HepG2 (cell line): ENCODE data around the gene GOLGA3. TPM values are rescaled to one million over a fixed set of nuclear protein-coding genes. Genes with fewer than 3 reads are reported as not detected.

ENCODE experiments used
- ATAC-seq: fragments of 200-7000 bp; cut with Tn5 transposase; 3 replicates; pipeline ENCODE4 v1.9.1; 2020; ENCODE audit warnings: mild to moderate bottlenecking, moderate library complexity
- BruUV-seq: library from RNA; stranded (reverse); fragments of 400-500 nt; replicated peaks from 2 replicates; lab custom pipeline; 2021; lab: Mats Ljungman, UMichigan
- CTCF ChIA-PET: fragments of 300-600 bp; formaldehyde crosslinking; extraction: SDS; loops from one replicate; lab custom pipeline; 2021; ENCODE audit warnings: low total read pairs, inconsistent platforms, low intra/inter-chr PET ratio; lab: Yijun Ruan, JAX
- POLR2A ChIA-PET: fragments of 350-600 bp; sonication (Branson Sonifier 250); formaldehyde crosslinking; loops from one replicate; lab custom pipeline; 2020; ENCODE audit warnings: antibody characterized with exemption, inconsistent platforms; lab: Yijun Ruan, JAX
- DNase-seq: peaks from one replicate; pipeline ENCODE4 v3.0.0-alpha.2; 2015; ENCODE audit warnings: low spot score
- FAIRE-seq: peaks from 3 replicates; lab custom pipeline; 2011; peaks lifted over from hg19 to GRCh38; lab: Jason Lieb, UNC
- H2AFZ ChIP-seq: one replicate; pipeline ENCODE4 v1.6.1; 2011; ENCODE audit warnings: low read length, inconsistent platforms
- H3K27ac ChIP-seq: fragments of 300-600 bp; 3 replicates; pipeline ENCODE4 v1.8.0; 2011; ENCODE audit warnings: mixed run types, mild to moderate bottlenecking, mixed read lengths, low read length, inconsistent platforms; ENCODE audit not compliant: insufficient read depth; ENCODE audit errors: extremely low read length
- H3K27me3 ChIP-seq, 2 experiments: fragments of 200-600 bp in 1 of 2; 2 replicates in 1 of 2; 3 replicates in 1 of 2; pipeline versions ENCODE4 v1.6.0 to v1.8.0; 2011; ENCODE audit warnings: low read length in 2 of 2, mild to moderate bottlenecking in 2 of 2, moderate library complexity in 2 of 2, inconsistent platforms in 1 of 2; ENCODE audit not compliant: insufficient read depth in 2 of 2, control insufficient read depth in 1 of 2
- H3K36me3 ChIP-seq, 2 experiments: fragments of 200-600 bp in 1 of 2; replicated peaks in 1 of 2; 2 replicates in 1 of 2; 3 replicates in 1 of 2; pipeline versions ENCODE4 v1.5.1 to v1.8.0; 2011; ENCODE audit warnings: low read length in 2 of 2, inconsistent platforms in 1 of 2; ENCODE audit not compliant: insufficient read depth in 2 of 2, control insufficient read depth in 1 of 2
- H3K4me1 ChIP-seq: 2 replicates; pipeline ENCODE4 v1.5.1; 2012; ENCODE audit warnings: low read length, inconsistent platforms; ENCODE audit not compliant: insufficient read depth
- H3K4me2 ChIP-seq: 2 replicates; pipeline ENCODE4 v1.6.0; 2011; ENCODE audit warnings: low read depth, low read length, inconsistent platforms
- H3K4me3 ChIP-seq, 3 experiments: fragments of 200-600 bp in 1 of 3; sonication (generic), shearing (Covaris generic) in 1 of 3; replicated peaks in 1 of 3; 2 replicates each; pipeline ENCODE4 v1.5.1; 2011 to 2016; ENCODE audit warnings: low read length in 3 of 3, inconsistent platforms in 2 of 3, low read depth in 2 of 3, mild to moderate bottlenecking in 2 of 3, control low read depth in 1 of 3, mixed read lengths in 1 of 3; ENCODE audit not compliant: insufficient read depth in 1 of 3
- H3K79me2 ChIP-seq: one replicate; pipeline ENCODE4 v1.6.1; 2011; ENCODE audit warnings: low read length, inconsistent platforms; ENCODE audit not compliant: insufficient read depth
- H3K9ac ChIP-seq: 2 replicates; pipeline ENCODE4 v1.6.0; 2011; ENCODE audit warnings: mild to moderate bottlenecking, low read depth, low read length, inconsistent platforms; ENCODE audit not compliant: insufficient read depth
- H3K9me3 ChIP-seq: 2 replicates; pipeline ENCODE4 v1.5.1; 2012; ENCODE audit warnings: mild to moderate bottlenecking, low read length
- H4K20me1 ChIP-seq: 2 replicates; pipeline ENCODE4 v1.6.0; 2011; ENCODE audit warnings: inconsistent platforms, mild to moderate bottlenecking, low read length, moderate library complexity; ENCODE audit not compliant: insufficient read depth
- ATF7-NPFF ChIP-seq: sonication (generic); formaldehyde crosslinking; IDR thresholded peaks from 2 replicates; pipeline ENCODE4 v1.8.1; 2023; ENCODE audit warnings: mild to moderate bottlenecking, low read depth, missing genetic modification reagents, moderate library complexity
- ATRX ChIP-seq: sonication (generic); formaldehyde crosslinking; IDR thresholded peaks from 2 replicates; pipeline ENCODE4 v1.4.0; 2020; ENCODE audit warnings: missing genetic modification reagents, borderline replicate concordance
- BCL3 ChIP-seq: sonication (generic); formaldehyde crosslinking; IDR thresholded peaks from 2 replicates; pipeline ENCODE4 v1.5.1; 2020; ENCODE audit warnings: mild to moderate bottlenecking, missing genetic modification reagents, moderate library complexity
- CHD4 ChIP-seq: fragments of 200-600 bp; sonication (generic); IDR thresholded peaks from 2 replicates; pipeline ENCODE4 v1.7.0; 2017; ENCODE audit warnings: mild to moderate bottlenecking, low read length, borderline replicate concordance
- JDP2 ChIP-seq: sonication (generic); formaldehyde crosslinking; IDR thresholded peaks from 2 replicates; pipeline ENCODE4 v1.8.1; 2022; ENCODE audit warnings: missing genetic modification reagents, borderline replicate concordance
- KDM5B ChIP-seq: sonication (generic); formaldehyde crosslinking; IDR thresholded peaks from 2 replicates; pipeline ENCODE4 v1.4.0; 2020; ENCODE audit warnings: missing genetic modification reagents, mild to moderate bottlenecking, borderline replicate concordance
- MNT ChIP-seq: fragments of 450-650 bp; IDR thresholded peaks from 2 replicates; pipeline ENCODE4 v1.6.1; 2016
- PCBP2 ChIP-seq: fragments of 200-400 bp; formaldehyde crosslinking; optimal IDR thresholded peaks from 2 replicates; pipeline ENCODE3; 2018; ENCODE audit warnings: low read length, low read depth; ENCODE audit not compliant: poor library complexity, severe bottlenecking
- ZNF431 ChIP-seq: sonication (generic); formaldehyde crosslinking; IDR thresholded peaks from 2 replicates; pipeline ENCODE4 v1.9.0; 2022; ENCODE audit warnings: missing genetic modification reagents, low read depth, mild to moderate bottlenecking, borderline replicate concordance
- ZNF484 ChIP-seq: sonication (generic); formaldehyde crosslinking; IDR thresholded peaks from 2 replicates; pipeline ENCODE4 v1.5.1; 2020; ENCODE audit warnings: mild to moderate bottlenecking, low read depth, missing genetic modification reagents, borderline replicate concordance
- ZSCAN20 ChIP-seq: sonication (generic); formaldehyde crosslinking; IDR thresholded peaks from 2 replicates; pipeline ENCODE4 v1.4.0; 2020; ENCODE audit warnings: missing genetic modification reagents, mild to moderate bottlenecking, borderline replicate concordance
- ZSCAN25 ChIP-seq: sonication (generic); formaldehyde crosslinking; IDR thresholded peaks from 2 replicates; pipeline ENCODE4 v1.8.0; 2022; ENCODE audit warnings: mild to moderate bottlenecking, missing genetic modification reagents
- WGBS: methylation state at CpG from one replicate; pipeline ENCODE4 v1.1.6; 2017; ENCODE audit warnings: low lambda C conversion rate; 5-methylcytosine and 5-hydroxymethylcytosine counted together
- in situ Hi-C: cut with HindIII; loops from 2 replicates; pipeline ENCODE4 v1.10.0; 2017; ENCODE audit warnings: low pct_unique_long_range_greater_than_20kb; ENCODE audit not compliant: extremely low pct_ligation_motif_present
- intact Hi-C: fragments of 100-400 bp; cut with micrococcal nuclease; formaldehyde crosslinking; loops from one replicate; pipeline ENCODE4 v1.10.0; 2022; ENCODE audit not compliant: unreplicated experiment
- polyA plus RNA-seq, 8 experiments: library from polyadenylated mRNA; depleted of rRNA in 3 of 8; stranded (reverse) in 7 of 8; unstranded in 1 of 8; fragments of >200 nt; fragmentation: Illumina TruSeq in 4 of 8; extraction: Trizol in 4 of 8; gene quantifications; 2 replicates each; pipeline versions ENCODE4 v1.2.1 to v1.2.3, GENCODE V29; 2011 to 2016; ENCODE audit warnings: low read depth in 4 of 8, missing spikeins in 1 of 8, mixed read lengths in 1 of 8; ENCODE audit not compliant: insufficient read depth in 1 of 8
- total RNA-seq, 5 experiments: library from RNA; depleted of rRNA; stranded (reverse); fragments of >200 nt; fragmentation: Illumina TruSeq; extraction: Trizol; gene quantifications; 2 replicates each; pipeline ENCODE4 v1.2.3, GENCODE V29; 2016; ENCODE audit warnings: low read depth in 1 of 5

GOLGA3 gene
- total and polyA plus RNA-seq, 2 of the 13 experiments (the other 11 are each of a cell fraction or from before 2014, with no cell fraction given), result 22.0 to 43.0 TPM

DNA sequence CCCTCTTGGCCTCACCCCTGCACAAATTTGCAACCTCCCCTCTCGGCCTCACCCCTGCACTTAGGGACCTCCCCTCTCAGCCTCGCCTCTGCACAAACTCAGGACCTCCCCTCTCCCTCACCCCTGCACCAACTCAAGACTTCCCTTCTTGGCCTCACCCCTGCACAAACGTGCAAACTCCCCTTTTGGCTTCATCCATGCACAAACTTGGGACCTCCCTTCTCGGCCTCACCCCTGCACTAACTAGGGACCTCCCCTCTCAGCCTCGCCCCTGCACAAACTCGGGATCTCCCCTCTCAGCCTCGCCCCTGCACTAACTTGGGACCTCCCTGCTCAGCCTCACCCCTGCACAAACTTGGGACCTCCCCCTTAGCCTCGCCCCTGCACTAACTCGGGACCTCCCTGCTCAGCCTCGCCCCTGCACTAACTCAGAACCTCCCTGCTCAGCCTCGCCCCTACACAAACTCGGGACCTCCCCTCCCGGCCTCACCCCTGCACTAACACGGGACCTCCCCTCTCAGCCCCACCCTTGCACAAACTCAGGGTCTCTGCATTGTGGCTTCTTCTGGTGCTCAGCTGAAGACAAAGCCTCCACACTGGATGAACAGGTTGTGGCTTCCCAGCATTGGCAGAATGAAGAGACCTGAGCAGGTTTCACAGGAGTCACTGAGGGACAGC is 11.0 kb upstream of the GOLGA3 start:
- ChIA-PET POLR2A (no interaction called here), CTCF (no interaction called here)
- H3K4me2 ChIP-seq, result no peak overlapping the region
- H4K20me1 ChIP-seq, result no peaks in the 10 kb centered on the region
- in situ Hi-C loops (no loop called here), intact Hi-C loops (no loop called here)
- TF ChIP-seq ZSCAN25 (CRISPR knock-in tag) (peak; percentile 97), CHD4 (0 out of 2 replicates have a peak, but pooled peaks have one; percentile 43), JDP2 (CRISPR knock-in tag) (no peak)
- no peaks in the 10 kb centered on the region for H3K4me1 ChIP-seq
- no peaks in the 10 kb centered on the region for H3K9me3 ChIP-seq
- peaks cover 2 to 16% of the 10 kb centered on the region in 2 experiments; a peak in 1 of 5 replicates for H3K36me3 ChIP-seq
- no TSS peak for BruUV-seq
- H2AFZ ChIP-seq, result no peak overlapping the region
- no peak overlapping the region for H3K27ac ChIP-seq
- no peak for ATAC-seq
- H3K27me3 ChIP-seq, result no peaks in the 10 kb centered on the region
- H3K9ac ChIP-seq, result no peak overlapping the region
- no peak overlapping the region for H3K4me3 ChIP-seq
- H3K79me2 ChIP-seq, result no peaks in the 10 kb centered on the region
- DNase-seq, result no peak
- FAIRE-seq, result no peak
- WGBS, result 86% methylated on average over 14 of the region's 14 CpGs

GRCh38 chr12:132838410-132839080 is 9.9 kb upstream of the GOLGA3 start:
- Histone ChIP-seq H3K27me3 (no peaks in the 10 kb centered on the region), H3K4me3 (no peak overlapping the region), H3K9me3 (no peaks in the 10 kb centered on the region), H4K20me1 (no peaks in the 10 kb centered on the region)
- CTCF ChIA-PET, result no interaction called here
- no peak for FAIRE-seq
- in situ Hi-C loops, result no loop called here
- no TSS peak for BruUV-seq
- no peak for TF ChIP-seq ATRX (CRISPR knock-in tag)
- TF ChIP-seq KDM5B (CRISPR knock-in tag), result no peak
- TF ChIP-seq BCL3 (CRISPR knock-in tag), result no peak
- TF ChIP-seq ZNF431 (CRISPR knock-in tag), result no peak
- no peak for TF ChIP-seq ZSCAN20 (CRISPR knock-in tag)
- no peak for TF ChIP-seq ZNF484 (CRISPR knock-in tag)
- TF ChIP-seq ATF7-NPFF (CRISPR knock-in tag), result no peak
- TF ChIP-seq MNT, result no peak
- TF ChIP-seq PCBP2, result no peak
- TF ChIP-seq, all 625 proteins: peak for 0
- Histone ChIP-seq H3K36me3 (peaks cover 0 to 16% of the 10 kb centered on the region in 2 experiments; a peak in 1 of 5 replicates), H3K4me1 (no peaks in the 10 kb centered on the region), H3K79me2 (no peaks in the 10 kb centered on the region), H3K4me2 (no peak overlapping the region), H2AFZ (no peak overlapping the region), H3K27ac (no peak overlapping the region), H3K9ac (no peak overlapping the region)
- 89% methylated on average over 10 of the region's 17 CpGs for WGBS
- ATAC-seq, result peak; percentile 40
- DNase-seq, result no peak
- intact Hi-C loops, result no loop called here
- POLR2A ChIA-PET, result interaction anchor here (1.7 kb wide), 1 partner anchor 9 kb away, joined by 11 read pairs; the partner anchor contains the start of gene GOLGA3
